Measurements from ENCODE around the gene TNRC6B. TPM values are rescaled to one million over a fixed set of nuclear protein-coding genes. Genes with fewer than 3 reads are reported as not detected.

The TNRC6B gene
- total RNA-seq, 1 experiment from 2014 or later = 15.1 TPM

- DNase-seq (ENCODE audit: low read depth) = peak; percentile 41
These were observed 149.4 kb downstream of the TNRC6B start for GRCh38 chr22:40326905-40327735.

GRCh38 chr22:40328546-40329456 is 151.1 kb downstream of the TNRC6B start:
- DNase-seq (ENCODE audit: low read depth) = no peak

- no peak for DNase-seq (ENCODE audit: low read depth)
These were observed 151.7 kb downstream of the TNRC6B start for GRCh38 chr22:40329466-40329865.

- DNase-seq (ENCODE audit: low read depth) = no peak
These were observed 152.4 kb downstream of the TNRC6B start for GRCh38 chr22:40330086-40330485.

- DNase-seq (ENCODE audit: low read depth) = no peak
These were observed 152.9 kb downstream of the TNRC6B start for GRCh38 chr22:40330615-40331014.

- DNase-seq (ENCODE audit: low read depth) = no peak
These were observed 154.0 kb downstream of the TNRC6B start for GRCh38 chr22:40331706-40332105.

- DNase-seq (ENCODE audit: low read depth) = peak; percentile 7
These were observed 154.6 kb downstream of the TNRC6B start for GRCh38 chr22:40332319-40332781.

- no peak for DNase-seq (ENCODE audit: low read depth)
These were observed 156.3 kb downstream of the TNRC6B start for GRCh38 chr22:40334060-40334459.

- no peak for DNase-seq (ENCODE audit: low read depth)
These were observed 157.2 kb downstream of the TNRC6B start for GRCh38 chr22:40334899-40335298.

GRCh38 chr22:40335358-40335757 is 157.6 kb downstream of the TNRC6B start:
- no peak for DNase-seq (ENCODE audit: low read depth)

- DNase-seq (ENCODE audit: low read depth) = no peak
These were observed 162.3 kb downstream of the TNRC6B start for GRCh38 chr22:40340044-40340443.

- no peak for DNase-seq (ENCODE audit: low read depth)
These were observed 163.9 kb downstream of the TNRC6B start for GRCh38 chr22:40341604-40342003.

GRCh38 chr22:40342521-40342920 is 164.8 kb downstream of the TNRC6B start:
- no peak for DNase-seq (ENCODE audit: low read depth)

- DNase-seq (ENCODE audit: low read depth) = peak; percentile 67
These were observed 167.5 kb downstream of the TNRC6B start for GRCh38 chr22:40345271-40345670.

- peak; percentile 44 for DNase-seq (ENCODE audit: low read depth)
These were observed 168.1 kb downstream of the TNRC6B start for GRCh38 chr22:40345815-40346184.

- peak; percentile 92 for DNase-seq (ENCODE audit: low read depth)
These were observed 168.7 kb downstream of the TNRC6B start, which contains the start of gene ADSL for GRCh38 chr22:40346185-40347118. ADSL (plus strand) TSS chr22:40346500; CDS start chr22:40346559, 59 bp downstream.

- DNase-seq (ENCODE audit: low read depth) = no peak
These were observed 169.6 kb downstream of the TNRC6B start for GRCh38 chr22:40347300-40347699.

- DNase-seq (ENCODE audit: low read depth) = peak; percentile 48
These were observed 170.4 kb downstream of the TNRC6B start for GRCh38 chr22:40348025-40348658.

- no peak for DNase-seq (ENCODE audit: low read depth)
These were observed 175.0 kb downstream of the TNRC6B start for GRCh38 chr22:40352763-40353162.

GRCh38 chr22:40361100-40361499 is 183.4 kb downstream of the TNRC6B start:
- DNase-seq (ENCODE audit: low read depth) = no peak

GRCh38 chr22:40363059-40363458 is 185.3 kb downstream of the TNRC6B start:
- DNase-seq (ENCODE audit: low read depth) = no peak

All from Daoy (cell line).